Astrocyte of the spinal cord (primary cell): ENCODE data around the gene HKDC1.
"Not testable (repeated sequence)": the region's sequence is repeated elsewhere in the genome, so short reads cannot be mapped to it uniquely, and the experiment has no call there.

Experiments
- DNase-seq: peaks from one replicate; pipeline ENCODE4 v3.0.0; 2011; ENCODE audit warnings: low read depth, low spot score
- H3K4me3 ChIP-seq: 2 replicates; pipeline ENCODE4 v1.5.1; 2011; ENCODE audit warnings: low read depth, mild to moderate bottlenecking, low read length, moderate library complexity
- in situ Hi-C: cut with HindIII; loops from 2 replicates; pipeline ENCODE4 v1.10.0; 2017; ENCODE audit warnings: low sequenced_read_pairs
- TF ChIP-seq, protein P1 (sequence below): IDR thresholded peaks from 2 replicates; pipeline ENCODE4 v1.5.1; 2012; ENCODE audit warnings: low read depth, mild to moderate bottlenecking, low read length, inconsistent platforms

Gene HKDC1

DNA sequence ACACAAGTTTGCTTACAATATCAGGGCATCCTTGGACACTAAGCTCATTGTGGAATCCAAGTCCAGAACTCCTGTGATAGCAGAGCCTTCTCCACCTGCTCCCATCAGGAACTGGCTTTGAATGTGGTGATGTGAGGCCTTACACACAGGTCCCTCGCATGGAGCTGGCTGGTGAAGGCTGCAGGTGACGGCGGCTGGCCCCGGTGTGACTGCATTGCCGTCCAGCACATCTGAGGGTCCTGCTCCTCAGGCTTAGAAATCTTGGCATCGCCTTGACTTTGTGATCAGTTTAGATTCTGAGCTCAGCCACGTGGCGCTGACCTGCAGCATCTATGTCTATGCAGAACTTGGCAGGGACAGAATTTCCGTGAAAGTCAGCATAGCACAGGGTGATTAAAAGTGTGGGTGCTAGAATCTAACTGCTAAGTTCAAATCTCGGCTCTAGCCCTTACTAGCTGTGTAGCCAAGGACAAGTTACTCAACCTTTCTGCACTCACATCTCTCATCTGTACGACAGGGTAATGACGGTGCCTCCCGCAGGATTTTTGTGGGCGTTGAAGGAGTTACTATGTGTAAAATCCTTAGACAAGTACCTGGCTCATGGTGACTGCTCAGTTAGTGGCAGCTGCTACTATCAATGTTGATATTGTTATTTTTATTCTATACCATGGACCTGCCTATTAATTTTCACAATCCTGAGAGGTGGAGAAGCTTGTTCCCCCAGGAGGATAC, 26.6 kb downstream of the HKDC1 start:
- in situ Hi-C loops, result no loop called here
- no peak for DNase-seq
- TF ChIP-seq, protein P1, sequence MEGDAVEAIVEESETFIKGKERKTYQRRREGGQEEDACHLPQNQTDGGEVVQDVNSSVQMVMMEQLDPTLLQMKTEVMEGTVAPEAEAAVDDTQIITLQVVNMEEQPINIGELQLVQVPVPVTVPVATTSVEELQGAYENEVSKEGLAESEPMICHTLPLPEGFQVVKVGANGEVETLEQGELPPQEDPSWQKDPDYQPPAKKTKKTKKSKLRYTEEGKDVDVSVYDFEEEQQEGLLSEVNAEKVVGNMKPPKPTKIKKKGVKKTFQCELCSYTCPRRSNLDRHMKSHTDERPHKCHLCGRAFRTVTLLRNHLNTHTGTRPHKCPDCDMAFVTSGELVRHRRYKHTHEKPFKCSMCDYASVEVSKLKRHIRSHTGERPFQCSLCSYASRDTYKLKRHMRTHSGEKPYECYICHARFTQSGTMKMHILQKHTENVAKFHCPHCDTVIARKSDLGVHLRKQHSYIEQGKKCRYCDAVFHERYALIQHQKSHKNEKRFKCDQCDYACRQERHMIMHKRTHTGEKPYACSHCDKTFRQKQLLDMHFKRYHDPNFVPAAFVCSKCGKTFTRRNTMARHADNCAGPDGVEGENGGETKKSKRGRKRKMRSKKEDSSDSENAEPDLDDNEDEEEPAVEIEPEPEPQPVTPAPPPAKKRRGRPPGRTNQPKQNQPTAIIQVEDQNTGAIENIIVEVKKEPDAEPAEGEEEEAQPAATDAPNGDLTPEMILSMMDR, result no peak
- no peak overlapping the region for H3K4me3 ChIP-seq

- in situ Hi-C loops, result no loop called here
- no peak overlapping the region for H3K4me3 ChIP-seq
- TF ChIP-seq, protein P1, result no peak
- no peak for DNase-seq
These were observed 27.2 kb downstream of the HKDC1 start for GRCh38 chr10:69247313-69247710.

DNA sequence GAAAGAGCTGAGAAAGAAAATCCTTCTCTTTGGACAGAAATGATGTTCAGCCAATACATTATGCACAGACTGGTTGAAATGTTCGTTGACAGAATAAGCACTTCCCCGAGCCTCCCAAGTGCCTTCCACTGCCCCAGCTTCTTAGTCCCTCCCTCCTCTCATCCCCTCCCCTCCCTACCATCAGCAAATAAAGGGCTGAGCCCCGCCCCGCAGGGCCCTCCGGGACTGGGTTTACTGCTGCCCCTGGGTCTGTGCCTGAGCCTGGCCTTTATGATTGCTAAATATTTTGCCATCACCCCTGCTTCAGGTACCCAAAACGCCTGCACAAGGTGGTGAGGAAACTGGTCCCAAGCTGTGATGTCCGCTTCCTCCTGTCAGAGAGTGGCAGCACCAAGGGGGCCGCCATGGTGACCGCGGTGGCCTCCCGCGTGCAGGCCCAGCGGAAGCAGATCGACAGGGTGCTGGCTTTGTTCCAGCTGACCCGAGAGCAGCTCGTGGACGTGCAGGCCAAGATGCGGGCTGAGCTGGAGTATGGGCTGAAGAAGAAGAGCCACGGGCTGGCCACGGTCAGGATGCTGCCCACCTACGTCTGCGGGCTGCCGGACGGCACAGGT, 28.1 kb downstream of the HKDC1 start:
- H3K4me3 ChIP-seq, result no peak overlapping the region
- TF ChIP-seq, protein P1, result no peak
- in situ Hi-C loops, result no loop called here
- no peak for DNase-seq

GRCh38 chr10:69250041-69250440, 29.9 kb downstream of the HKDC1 start:
- TF ChIP-seq, protein P1, result no peak
- DNase-seq, result no peak
- in situ Hi-C loops, result no loop called here
- no peak overlapping the region for H3K4me3 ChIP-seq

- H3K4me3 ChIP-seq, in situ Hi-C loops, DNase-seq: not testable (repeated sequence)
These were observed 31.3 kb downstream of the HKDC1 start for GRCh38 chr10:69251417-69251816.

DNA sequence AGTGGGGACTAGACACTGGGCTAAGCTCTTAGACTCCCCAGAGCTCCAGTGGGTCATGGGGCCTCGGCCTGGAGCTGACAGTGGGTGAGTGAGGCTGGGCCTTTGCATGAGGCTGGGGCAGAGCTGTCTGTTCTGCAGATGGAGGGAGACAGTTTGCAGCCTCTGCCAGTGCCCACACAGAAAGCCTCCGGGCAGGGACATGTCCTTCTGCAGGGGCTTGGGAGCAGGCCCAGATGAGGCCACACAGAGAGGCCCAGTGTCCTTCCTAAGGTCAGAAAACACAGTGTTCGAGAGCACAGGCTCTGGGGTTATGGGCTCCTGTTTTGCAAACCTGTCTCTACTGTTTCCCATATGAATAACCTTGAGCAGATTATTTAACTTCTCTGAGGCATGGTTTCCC, 33.0 kb downstream of the HKDC1 start:
- no peak for DNase-seq
- in situ Hi-C loops, result no loop called here
- H3K4me3 ChIP-seq, result no peak overlapping the region
- TF ChIP-seq, protein P1, result no peak

GRCh38 chr10:69254877-69255276, 34.7 kb downstream of the HKDC1 start:
- no peak for DNase-seq
- in situ Hi-C loops, result no loop called here
- H3K4me3 ChIP-seq, result no peak overlapping the region
- TF ChIP-seq, protein P1, result no peak
